Activated T-cell treated with anti-CD3 and anti-CD28 coated beads, Interleukin-2, amount 50 U/mL, for 72 hours (primary cell): ENCODE measurements around the gene NCK2. TPM values are rescaled to one million over a fixed set of nuclear protein-coding genes. Genes with fewer than 3 reads are reported as not detected.

Experiments
- ATAC-seq, 2 donors: fragments of 150-1000 bp; cut with Tn5 transposase; replicated peaks in 1 of 2; 2 replicates each; pipeline ENCODE4 v1.10.0; 2021; ENCODE audit warnings: moderate library complexity in 2 of 2, mild to moderate bottlenecking in 1 of 2
- DNase-seq, 2 donors: peaks; one replicate each; pipeline ENCODE4 v3.0.0; 2021 to 2022; ENCODE audit warnings: mixed read lengths in 1 of 2
- H3K27ac Mint-ChIP-seq: one replicate; pipeline ENCODE4 v1.8.0; 2022; ENCODE audit warnings: mild to moderate bottlenecking, moderate library complexity, mixed read lengths
- H3K27me3 Mint-ChIP-seq: one replicate; pipeline ENCODE4 v1.8.0; 2022; ENCODE audit warnings: low read depth, mixed read lengths
- H3K36me3 Mint-ChIP-seq, 2 donors: one replicate each; pipeline ENCODE4 v1.8.0; 2022; ENCODE audit warnings: mixed read lengths in 2 of 2, mild to moderate bottlenecking in 1 of 2; ENCODE audit not compliant: insufficient read depth in 2 of 2
- H3K4me1 Mint-ChIP-seq: one replicate; pipeline ENCODE4 v1.8.0; 2022; ENCODE audit warnings: low read depth, mixed read lengths
- H3K4me3 Mint-ChIP-seq, 2 donors: one replicate each; pipeline ENCODE4 v1.8.0; 2022; ENCODE audit warnings: mild to moderate bottlenecking in 2 of 2, mixed read lengths in 2 of 2, moderate library complexity in 2 of 2
- H3K9me3 Mint-ChIP-seq, 2 donors: one replicate each; pipeline ENCODE4 v1.8.0; 2022; ENCODE audit warnings: mixed read lengths in 2 of 2
- total RNA-seq, 2 donors: library from RNA; stranded (reverse); gene quantifications; one replicate each; pipeline ENCODE4 v1.2.3, GENCODE V29; 2022

The NCK2 gene
- total RNA-seq, 2 donors from 2014 or later = 159 to 161 TPM

DNA sequence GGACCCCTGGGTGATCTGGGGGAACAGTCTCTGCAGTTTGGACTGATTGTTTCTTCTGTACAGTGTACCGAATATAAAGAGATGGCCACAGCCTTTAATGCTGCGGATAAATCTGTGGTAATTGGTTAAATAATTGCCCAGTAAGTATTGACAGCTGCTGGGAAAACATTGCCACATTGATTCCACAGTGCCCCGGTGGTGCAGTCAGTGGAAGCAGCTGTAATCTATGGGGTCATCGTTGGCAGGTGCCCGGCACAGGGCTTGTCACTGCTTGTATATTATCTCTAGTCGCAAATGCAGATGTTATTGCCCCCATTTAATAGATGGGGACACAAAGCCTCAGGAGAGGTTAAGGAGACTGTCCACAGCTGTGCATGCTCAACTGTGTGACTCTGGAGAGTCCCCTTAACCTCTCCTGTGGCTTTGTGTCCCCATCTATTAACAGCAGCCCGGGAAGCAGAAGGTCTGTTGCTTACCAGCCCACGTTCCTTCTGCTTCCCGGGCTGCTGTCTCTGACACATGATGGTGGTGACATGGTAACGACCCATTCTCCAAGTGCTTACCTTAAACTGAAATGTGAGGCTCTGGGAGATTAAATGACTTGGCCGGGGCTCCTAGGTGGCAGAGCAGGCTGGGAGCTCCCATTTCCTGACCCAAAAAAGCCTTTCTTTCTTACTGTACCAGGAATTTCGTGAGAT lies 76.9 kb downstream of the NCK2 start:
- no peaks in the 10 kb centered on the region for H3K27me3 Mint-ChIP-seq
- H3K4me1 Mint-ChIP-seq = peaks cover 85% of the 10 kb centered on the region
- no peak for DNase-seq
- peak in 1 of 2 donors; percentile 15 for ATAC-seq
- H3K9me3 Mint-ChIP-seq = no peaks in the 10 kb centered on the region
- peaks cover 12 to 60% of the 10 kb centered on the region in 2 donors for H3K36me3 Mint-ChIP-seq
- peak overlapping the region; percentile 22 to 58 for H3K4me3 Mint-ChIP-seq
- H3K27ac Mint-ChIP-seq = peak overlapping the region; percentile 97

DNA sequence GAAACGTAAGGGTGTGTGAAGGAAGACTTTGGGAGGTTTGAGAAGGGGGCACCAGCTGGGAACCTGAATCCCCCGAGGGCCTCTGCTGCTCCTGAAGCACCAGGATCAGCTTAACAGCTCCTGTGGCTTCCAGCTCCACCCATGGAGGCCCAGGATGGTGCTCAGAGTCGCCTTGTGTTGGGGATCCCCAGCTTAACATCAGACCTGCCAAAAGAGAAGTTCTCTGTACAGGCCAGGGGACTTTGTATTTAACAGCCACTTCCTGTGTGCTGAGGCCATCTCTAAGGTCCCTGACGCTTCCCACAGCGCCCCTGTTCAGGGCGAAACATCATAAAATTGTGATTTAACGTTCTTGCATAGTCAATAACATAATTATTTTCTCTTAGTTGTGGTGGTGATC lies 77.5 kb downstream of the NCK2 start:
- ATAC-seq = peak; percentile 79 to 85
- Mint-ChIP-seq H3K36me3 (peaks cover 12 to 54% of the 10 kb centered on the region in 2 donors), H3K27me3 (no peaks in the 10 kb centered on the region), H3K27ac (peak overlapping the region; percentile 97), H3K9me3 (no peaks in the 10 kb centered on the region), H3K4me3 (peak overlapping the region; percentile 22 to 58), H3K4me1 (peaks cover 84% of the 10 kb centered on the region)
- DNase-seq = peak; percentile 25 to 32

DNA sequence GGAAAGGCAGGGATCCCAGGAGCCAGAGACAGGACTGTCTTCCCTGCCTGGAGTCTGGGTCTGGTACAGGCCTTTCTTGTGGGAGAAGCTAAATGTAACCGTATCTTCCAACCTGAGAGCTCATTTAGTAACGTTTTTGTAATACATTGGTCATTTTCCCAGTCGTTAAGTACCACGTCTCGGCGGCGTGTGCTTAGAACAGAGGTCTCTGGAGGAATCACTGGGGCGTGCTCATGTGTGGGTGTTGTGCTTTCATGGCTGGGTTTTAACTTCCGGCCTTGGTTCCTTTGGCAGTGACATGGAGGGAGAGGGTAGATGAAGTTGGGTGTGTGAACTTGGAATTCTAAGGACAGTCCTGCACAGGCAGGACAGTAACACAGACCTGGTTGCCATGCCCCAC lies 79.7 kb downstream of the NCK2 start:
- Mint-ChIP-seq H3K4me1 (peaks cover 93% of the 10 kb centered on the region), H3K4me3 (peak overlapping the region in 1 of 2 donors; percentile 29), H3K27ac (peak overlapping the region; percentile 56), H3K9me3 (no peaks in the 10 kb centered on the region), H3K36me3 (peaks cover 11 to 54% of the 10 kb centered on the region in 2 donors), H3K27me3 (no peaks in the 10 kb centered on the region)
- ATAC-seq (no peak), DNase-seq (no peak)

DNA sequence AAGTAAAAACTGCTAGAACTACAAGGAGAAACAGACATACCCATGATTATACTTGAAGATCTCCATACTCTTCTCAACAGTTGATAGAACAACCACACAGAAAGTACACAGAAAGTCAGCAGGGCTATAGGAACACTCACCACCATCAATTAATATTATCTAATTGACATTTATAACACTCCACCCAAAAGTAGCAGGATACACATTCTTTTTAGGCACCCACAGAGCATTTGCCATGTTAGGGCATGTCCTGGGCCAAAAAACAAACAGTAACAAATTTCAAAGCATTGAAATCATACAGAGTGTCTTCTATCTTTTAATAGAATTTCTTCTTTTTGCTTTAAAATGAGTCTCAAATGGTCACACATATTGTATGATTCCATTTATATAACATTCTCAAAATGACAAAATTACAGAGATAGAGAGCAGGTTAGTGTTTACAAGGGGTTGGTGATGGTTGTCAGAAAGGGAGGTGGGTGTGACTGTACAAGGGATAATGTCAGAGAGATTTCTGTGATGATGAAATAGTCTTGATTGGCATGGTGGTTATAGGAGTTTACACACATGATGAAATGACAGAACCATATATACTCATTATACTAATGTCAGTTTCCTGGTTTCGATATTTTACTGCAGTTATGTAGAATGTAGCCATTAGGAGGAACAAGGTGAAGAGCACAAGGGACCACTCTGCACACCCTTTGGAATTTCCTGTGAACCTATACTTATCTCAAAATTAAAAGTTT lies 82.8 kb downstream of the NCK2 start:
- no peaks in the 10 kb centered on the region for H3K27me3 Mint-ChIP-seq
- peak overlapping the region; percentile 97 for H3K27ac Mint-ChIP-seq
- peaks cover 82% of the 10 kb centered on the region for H3K4me1 Mint-ChIP-seq
- DNase-seq (peak; percentile 30 to 34), ATAC-seq (peak; percentile 93 to 96)
- H3K4me3 Mint-ChIP-seq = peak overlapping the region; percentile 4 to 60
- peaks cover 2 to 6% of the 10 kb centered on the region in 2 donors for H3K9me3 Mint-ChIP-seq
- H3K36me3 Mint-ChIP-seq = peaks cover 19 to 72% of the 10 kb centered on the region in 2 donors

DNA sequence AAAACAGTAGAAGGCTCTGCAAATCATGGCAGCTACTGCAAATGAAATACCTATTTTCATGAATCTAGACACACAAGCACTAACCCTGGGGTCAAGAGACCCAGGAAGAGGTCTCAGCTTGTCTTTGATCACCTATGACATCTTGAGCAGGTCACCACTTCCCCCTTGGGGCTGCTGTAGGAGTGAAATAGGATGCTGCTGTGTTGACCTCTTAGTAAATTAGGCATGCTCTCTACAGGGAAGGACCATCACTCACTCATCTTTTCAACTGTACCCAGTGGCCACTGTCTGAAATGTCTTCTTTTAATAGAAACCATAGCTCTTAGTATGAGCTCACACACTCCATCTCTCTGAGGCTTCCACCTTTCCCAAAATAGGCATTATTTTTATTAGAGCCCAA lies 83.8 kb downstream of the NCK2 start:
- Mint-ChIP-seq H3K4me1 (peaks cover 80% of the 10 kb centered on the region), H3K36me3 (peaks cover 23 to 73% of the 10 kb centered on the region in 2 donors), H3K27ac (peak overlapping the region; percentile 98), H3K4me3 (peak overlapping the region in 1 of 2 donors; percentile 8), H3K9me3 (peaks cover 2 to 6% of the 10 kb centered on the region in 2 donors), H3K27me3 (no peaks in the 10 kb centered on the region)
- ATAC-seq (peak; percentile 8 to 14), DNase-seq (no peak)

DNA sequence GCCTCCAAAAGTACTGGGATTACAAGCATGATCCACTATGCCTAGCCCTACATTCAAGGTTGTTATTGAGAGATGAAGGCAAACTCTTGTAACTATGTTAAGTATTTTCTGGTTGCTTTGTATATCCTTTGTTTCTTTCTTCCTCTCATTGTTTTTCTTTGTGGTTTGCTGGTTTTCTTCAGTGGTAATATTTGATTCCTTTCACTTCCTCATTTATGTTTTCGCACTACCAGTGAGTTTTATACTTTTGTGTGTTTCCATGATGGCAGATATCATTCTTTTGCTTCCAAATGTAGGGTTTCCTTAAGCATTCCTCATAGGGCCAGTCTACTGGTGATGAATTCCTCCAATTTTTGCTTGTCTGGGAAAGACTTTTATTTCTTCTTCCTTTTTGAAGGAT lies 90.2 kb downstream of the NCK2 start:
- H3K4me1 Mint-ChIP-seq = peaks cover 81% of the 10 kb centered on the region
- H3K27ac Mint-ChIP-seq = peak overlapping the region; percentile 31
- no peak for ATAC-seq
- no peaks in the 10 kb centered on the region for H3K27me3 Mint-ChIP-seq
- H3K36me3 Mint-ChIP-seq = peaks cover 27 to 74% of the 10 kb centered on the region in 2 donors
- peaks cover 8 to 14% of the 10 kb centered on the region in 2 donors for H3K9me3 Mint-ChIP-seq
- peak overlapping the region in 1 of 2 donors; percentile 2 for H3K4me3 Mint-ChIP-seq
- DNase-seq = no peak

DNA sequence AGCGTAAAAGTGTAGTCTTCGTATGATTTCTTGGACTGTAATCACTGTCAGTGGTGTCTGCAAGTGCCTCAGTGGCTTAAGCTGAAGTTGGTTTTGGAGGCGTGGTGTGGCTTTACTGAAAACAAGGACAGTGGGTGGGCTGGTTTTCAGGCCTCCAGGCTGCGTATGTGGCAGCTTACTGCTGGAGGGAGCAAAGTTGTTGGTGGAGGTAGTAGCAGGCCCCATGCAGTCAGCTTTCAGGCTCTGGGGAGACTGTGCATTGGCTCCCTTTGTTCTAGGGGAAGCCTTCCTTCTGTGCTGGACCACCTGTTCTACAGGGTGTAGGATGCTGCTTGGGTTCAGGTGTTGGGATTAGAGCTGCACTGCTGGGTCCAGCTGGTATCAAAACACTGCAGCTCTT lies 91.6 kb downstream of the NCK2 start:
- peak overlapping the region; percentile 74 for H3K27ac Mint-ChIP-seq
- H3K27me3 Mint-ChIP-seq = no peaks in the 10 kb centered on the region
- H3K9me3 Mint-ChIP-seq = peaks cover 8 to 14% of the 10 kb centered on the region in 2 donors
- peak overlapping the region; percentile 67 to 73 for H3K4me3 Mint-ChIP-seq
- DNase-seq (no peak), ATAC-seq (peak in 1 of 2 donors; percentile 0)
- peaks cover 88% of the 10 kb centered on the region for H3K4me1 Mint-ChIP-seq
- peaks cover 25 to 66% of the 10 kb centered on the region in 2 donors for H3K36me3 Mint-ChIP-seq

DNA sequence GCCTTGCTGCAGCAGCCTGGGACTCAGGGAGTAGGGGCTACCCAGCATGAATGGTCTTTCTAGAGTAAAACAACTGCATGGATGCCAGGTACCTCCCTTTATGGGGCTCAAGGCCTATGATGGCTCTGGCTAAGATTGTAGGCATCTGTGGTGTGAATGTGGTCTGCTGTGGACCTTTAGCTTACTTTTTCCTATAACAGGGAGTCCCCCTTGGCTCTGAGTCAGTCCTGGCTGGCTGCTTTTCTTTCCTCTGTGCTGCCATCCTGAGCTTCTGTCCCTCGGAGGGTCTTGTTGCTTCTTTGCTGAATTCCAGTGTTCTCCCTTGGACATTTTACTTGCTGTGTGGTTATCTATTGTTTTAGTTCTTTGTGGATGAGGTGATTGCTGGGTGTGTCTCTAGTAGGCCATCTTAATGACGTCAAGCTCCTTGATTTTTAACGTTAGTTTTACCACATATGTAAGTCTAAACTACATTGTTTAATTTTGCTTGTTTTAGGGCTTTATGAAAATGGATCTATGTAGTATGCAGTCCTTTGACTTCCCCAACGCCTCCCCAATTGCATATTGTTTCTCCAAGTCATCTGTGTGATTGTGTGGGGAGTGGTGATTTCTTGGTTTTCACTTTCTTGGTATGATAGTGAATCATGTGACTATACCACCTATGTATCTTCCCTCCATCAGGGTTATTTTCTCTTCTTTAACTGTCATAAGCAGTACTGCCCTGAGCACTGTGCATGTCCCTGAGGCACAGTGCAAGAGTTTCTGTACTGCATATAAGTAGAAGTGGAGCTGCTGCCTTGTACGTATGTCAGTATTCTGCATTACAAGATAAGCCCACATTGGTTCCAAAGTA lies 92.4 kb downstream of the NCK2 start:
- peak; percentile 87 to 88 for ATAC-seq
- Mint-ChIP-seq H3K27ac (peak overlapping the region; percentile 54), H3K9me3 (peaks cover 6 to 10% of the 10 kb centered on the region in 2 donors), H3K4me3 (peak overlapping the region; percentile 67 to 73), H3K27me3 (no peaks in the 10 kb centered on the region), H3K4me1 (peaks cover 89% of the 10 kb centered on the region), H3K36me3 (peaks cover 28 to 62% of the 10 kb centered on the region in 2 donors)
- DNase-seq = peak; percentile 50 to 68

DNA sequence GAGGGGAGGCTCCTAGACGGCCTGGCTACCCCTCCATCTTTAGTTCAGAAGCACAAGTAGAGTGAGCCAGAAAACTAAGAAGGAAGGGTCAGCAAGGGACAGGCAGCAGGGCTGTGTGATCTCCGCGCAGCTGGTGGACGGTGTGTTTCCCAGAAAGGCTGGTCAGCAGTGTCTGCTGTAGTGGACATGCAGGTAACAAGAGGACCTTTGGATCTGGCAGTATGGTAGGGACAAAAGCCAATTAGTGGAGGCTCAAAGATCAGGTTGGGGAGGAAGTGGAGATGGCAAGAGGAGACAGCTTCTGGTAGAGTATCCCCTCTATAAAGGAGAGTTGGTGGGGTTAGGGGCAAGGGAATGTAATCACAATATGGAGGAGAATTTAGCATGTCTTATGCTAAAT lies 95.1 kb downstream of the NCK2 start:
- H3K36me3 Mint-ChIP-seq = peaks cover 16 to 42% of the 10 kb centered on the region in 2 donors
- peak overlapping the region; percentile 48 for H3K27ac Mint-ChIP-seq

DNA sequence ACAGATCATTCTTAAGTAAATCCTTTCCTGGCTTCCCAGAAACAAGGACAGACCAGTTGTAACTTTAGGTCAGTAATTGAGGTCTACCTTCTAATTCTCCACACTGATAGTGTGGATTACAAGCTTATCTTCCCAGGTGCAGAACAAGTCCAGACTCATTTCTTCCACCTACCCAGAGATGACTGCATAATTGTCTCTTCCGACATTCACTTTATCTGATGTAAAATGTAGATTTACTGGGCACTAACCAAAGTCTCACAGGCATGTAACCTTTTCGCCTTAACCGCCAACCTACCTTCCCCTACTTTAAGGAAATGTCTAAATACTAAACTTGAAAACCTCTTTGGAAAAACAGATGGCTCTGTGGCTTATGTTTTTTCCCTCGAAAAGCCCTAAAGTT lies 96.2 kb downstream of the NCK2 start:
- Mint-ChIP-seq H3K4me3 (peak overlapping the region; percentile 32 to 39), H3K36me3 (peaks cover 13 to 32% of the 10 kb centered on the region in 2 donors), H3K27me3 (no peaks in the 10 kb centered on the region), H3K9me3 (peaks cover 3% of the 10 kb centered on the region in 2 donors), H3K4me1 (peaks cover 87% of the 10 kb centered on the region), H3K27ac (peak overlapping the region; percentile 48)
- ATAC-seq = peak; percentile 14 to 25
- DNase-seq = no peak

More for the DNA sequence above, 95.1 kb downstream of the NCK2 start:
- Mint-ChIP-seq H3K4me3 (peak overlapping the region; percentile 32 to 39), H3K27me3 (no peaks in the 10 kb centered on the region), H3K9me3 (peaks cover 6% of the 10 kb centered on the region in 2 donors), H3K4me1 (peaks cover 93% of the 10 kb centered on the region)
- ATAC-seq (no peak), DNase-seq (no peak)

DNA sequence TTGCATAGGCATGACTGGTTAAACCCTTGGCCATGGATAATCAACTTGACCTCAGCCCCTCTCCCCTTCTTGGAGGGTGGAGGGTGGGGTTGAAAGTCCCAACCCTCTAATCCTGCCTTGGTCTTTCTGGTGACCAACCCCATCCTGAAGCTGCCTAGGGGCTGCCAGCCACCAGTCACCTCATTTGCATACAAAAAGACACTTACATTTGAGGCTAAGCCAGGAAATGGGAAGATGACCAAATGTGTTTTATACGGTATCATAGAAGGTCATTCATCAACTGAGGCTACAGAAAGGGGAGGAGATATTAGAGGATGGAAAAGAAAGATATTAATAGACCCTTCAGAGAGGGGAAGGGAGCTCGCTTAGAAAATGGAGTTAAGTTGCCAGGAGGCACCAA lies 96.8 kb downstream of the NCK2 start:
- no peak for DNase-seq
- Mint-ChIP-seq H3K36me3 (peaks cover 9 to 31% of the 10 kb centered on the region in 2 donors), H3K27me3 (no peaks in the 10 kb centered on the region), H3K4me3 (peak overlapping the region; percentile 10 to 39), H3K9me3 (no peaks in the 10 kb centered on the region), H3K27ac (peak overlapping the region; percentile 56), H3K4me1 (peaks cover 87% of the 10 kb centered on the region)
- ATAC-seq = no peak

DNA sequence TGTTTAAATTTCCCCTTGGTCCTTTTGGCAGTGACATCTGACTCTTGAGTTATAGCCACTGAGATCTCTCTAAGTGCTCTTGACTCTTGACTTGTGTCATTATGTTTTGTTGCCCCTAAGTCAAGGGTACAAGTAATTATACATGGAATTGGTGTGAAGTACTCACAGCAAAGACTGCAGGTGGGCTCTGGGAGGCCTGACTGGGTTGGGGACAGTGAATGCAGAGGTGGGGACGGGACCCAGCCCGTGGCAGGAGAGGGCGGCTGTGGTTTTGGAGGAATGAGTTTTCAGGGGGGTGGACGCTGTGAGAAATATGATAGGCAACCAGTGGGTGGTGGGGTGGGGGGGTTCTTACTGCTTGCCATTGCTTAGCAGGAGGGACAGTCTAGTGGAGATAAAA lies 97.8 kb downstream of the NCK2 start:
- H3K4me3 Mint-ChIP-seq = peak overlapping the region; percentile 17 to 42
- peaks cover 9 to 40% of the 10 kb centered on the region in 2 donors for H3K36me3 Mint-ChIP-seq
- H3K27ac Mint-ChIP-seq = peak overlapping the region; percentile 74

More for the DNA sequence above, 97.8 kb downstream of the NCK2 start:
- ATAC-seq (peak; percentile 14 to 27), DNase-seq (peak in 1 of 2 donors; percentile 28)
- Mint-ChIP-seq H3K4me1 (peaks cover 87% of the 10 kb centered on the region), H3K27me3 (no peaks in the 10 kb centered on the region), H3K9me3 (no peaks in the 10 kb centered on the region)
